ENCODE results near the gene COL13A1. TPM values are rescaled to one million over a fixed set of nuclear protein-coding genes. Genes with fewer than 3 reads are reported as not detected.

The COL13A1 gene
- total RNA-seq, 3 donors from 2014 or later, result 0.66 to 0.80 (median 0.73) TPM

GRCh38 chr10:69874449-69874848 lies 72.7 kb downstream of the COL13A1 start:
- no peak for DNase-seq (ENCODE audit: low spot score in 2 of 2)
- H3K27me3 ChIP-seq, result no peaks in the 10 kb centered on the region
- H3K4me3 ChIP-seq, result no peak overlapping the region
- TF ChIP-seq POLR2A (IDR thresholded peaks at IDR 0.05) (no peak), CTCF (IDR thresholded peaks at IDR 0.05) (no peak), POLR2AphosphoS5 (IDR thresholded peaks at IDR 0.05) (no peak)
- no peaks in the 10 kb centered on the region for H3K4me1 ChIP-seq
- no peaks in the 10 kb centered on the region for H3K36me3 ChIP-seq
- peak overlapping the region in 1 of 2 donors; percentile 55 for H3K27ac ChIP-seq
- no peaks in the 10 kb centered on the region for H3K9me3 ChIP-seq
- intact Hi-C loops (cut with DNase I; ENCODE audit: low total_unique reads), result no loop called here

- Histone ChIP-seq H3K27ac (no peak overlapping the region), H3K4me3 (no peak overlapping the region), H3K27me3 (no peaks in the 10 kb centered on the region), H3K36me3 (no peaks in the 10 kb centered on the region), H3K9me3 (no peaks in the 10 kb centered on the region), H3K4me1 (no peaks in the 10 kb centered on the region)
- intact Hi-C loops (cut with DNase I; ENCODE audit: low total_unique reads), result no loop called here
- TF ChIP-seq POLR2A (IDR thresholded peaks at IDR 0.05) (no peak), POLR2AphosphoS5 (IDR thresholded peaks at IDR 0.05) (no peak), CTCF (IDR thresholded peaks at IDR 0.05) (no peak)
- no peak for DNase-seq (ENCODE audit: low spot score in 2 of 2)
Observed at GRCh38 chr10:69875856-69876255, 74.2 kb downstream of the COL13A1 start.

- no peak overlapping the region for H3K4me3 ChIP-seq
- DNase-seq (ENCODE audit: low spot score in 2 of 2), result no peak
- H3K36me3 ChIP-seq, result no peaks in the 10 kb centered on the region
- H3K27me3 ChIP-seq, result no peaks in the 10 kb centered on the region
- no peak overlapping the region for H3K27ac ChIP-seq
- H3K4me1 ChIP-seq, result no peaks in the 10 kb centered on the region
- H3K9me3 ChIP-seq, result no peaks in the 10 kb centered on the region
- TF ChIP-seq CTCF (IDR thresholded peaks at IDR 0.05) (no peak), POLR2A (IDR thresholded peaks at IDR 0.05) (no peak), POLR2AphosphoS5 (IDR thresholded peaks at IDR 0.05) (no peak)
- intact Hi-C loops (cut with DNase I; ENCODE audit: low total_unique reads), result no loop called here
Observed at GRCh38 chr10:69876286-69876685, 74.6 kb downstream of the COL13A1 start.

GRCh38 chr10:69876931-69877330 lies 75.2 kb downstream of the COL13A1 start:
- no peak for DNase-seq (ENCODE audit: low spot score in 2 of 2)
- Histone ChIP-seq H3K4me1 (no peaks in the 10 kb centered on the region), H3K9me3 (no peaks in the 10 kb centered on the region), H3K27me3 (no peaks in the 10 kb centered on the region), H3K27ac (no peak overlapping the region), H3K4me3 (no peak overlapping the region), H3K36me3 (no peaks in the 10 kb centered on the region)
- intact Hi-C loops (cut with DNase I; ENCODE audit: low total_unique reads), result no loop called here
- TF ChIP-seq POLR2A (IDR thresholded peaks at IDR 0.05) (no peak), CTCF (IDR thresholded peaks at IDR 0.05) (no peak), POLR2AphosphoS5 (IDR thresholded peaks at IDR 0.05) (no peak)

GRCh38 chr10:69878038-69878437 lies 76.3 kb downstream of the COL13A1 start:
- no peak overlapping the region for H3K4me3 ChIP-seq
- H3K36me3 ChIP-seq, result no peaks in the 10 kb centered on the region
- no peak for DNase-seq (ENCODE audit: low spot score in 2 of 2)
- TF ChIP-seq POLR2AphosphoS5 (IDR thresholded peaks at IDR 0.05) (no peak), CTCF (IDR thresholded peaks at IDR 0.05) (no peak), POLR2A (IDR thresholded peaks at IDR 0.05) (no peak)
- no peaks in the 10 kb centered on the region for H3K27me3 ChIP-seq
- intact Hi-C loops (cut with DNase I; ENCODE audit: low total_unique reads), result no loop called here
- no peaks in the 10 kb centered on the region for H3K9me3 ChIP-seq
- H3K4me1 ChIP-seq, result no peaks in the 10 kb centered on the region
- H3K27ac ChIP-seq, result no peak overlapping the region

Data from breast epithelium (tissue), 4 donors.